SK-N-SH treated with all-trans-retinoic acid at 6 μM for 48 hours (cell line): ENCODE measurements around the gene CFH.

Experiments used
- ARNTL ChIP-seq: fragments of 450-650 bp; formaldehyde crosslinking; IDR thresholded peaks from 2 replicates; pipeline ENCODE4 v1.5.0; 2020; ENCODE audit warnings: low read depth, mild to moderate bottlenecking, moderate library complexity, borderline replicate concordance
- TOX ChIP-seq: fragments of 250-450 bp; sonication (Bioruptor Pico); IDR thresholded peaks from 2 replicates; pipeline ENCODE4 v1.8.0; 2021; ENCODE audit warnings: mild to moderate bottlenecking, moderate library complexity, borderline replicate concordance
- ZC3H10 ChIP-seq: fragments of 250-450 bp; sonication (Bioruptor Pico); IDR thresholded peaks from 2 replicates; pipeline ENCODE4 v1.5.1; 2021; ENCODE audit warnings: mild to moderate bottlenecking, moderate library complexity
- ZFP3 ChIP-seq: fragments of 250-450 bp; sonication (Bioruptor Pico); IDR thresholded peaks from 2 replicates; pipeline ENCODE4 v1.5.0; 2020; ENCODE audit warnings: mild to moderate bottlenecking, moderate library complexity
- ZFP30 ChIP-seq: fragments of 450-650 bp; formaldehyde crosslinking; IDR thresholded peaks from 2 replicates; pipeline ENCODE4 v1.5.0; 2022; ENCODE audit warnings: mild to moderate bottlenecking, moderate library complexity
- TF ChIP-seq, protein P1 (sequence below): fragments of 250-450 bp; sonication (Bioruptor Pico); IDR thresholded peaks from 2 replicates; pipeline ENCODE4 v1.8.0; 2020; ENCODE audit warnings: mild to moderate bottlenecking, moderate library complexity, borderline replicate concordance
- TF ChIP-seq, protein P2 (sequence below): fragments of 250-450 bp; sonication (Bioruptor Pico); IDR thresholded peaks from 2 replicates; pipeline ENCODE4 v1.5.1; 2021; ENCODE audit warnings: mild to moderate bottlenecking, moderate library complexity
- TF ChIP-seq, protein P3 (sequence below): fragments of 250-450 bp; sonication (Bioruptor Pico); IDR thresholded peaks from 2 replicates; pipeline ENCODE4 v1.5.1; 2020; ENCODE audit warnings: low read depth, mild to moderate bottlenecking, moderate library complexity

DNA sequence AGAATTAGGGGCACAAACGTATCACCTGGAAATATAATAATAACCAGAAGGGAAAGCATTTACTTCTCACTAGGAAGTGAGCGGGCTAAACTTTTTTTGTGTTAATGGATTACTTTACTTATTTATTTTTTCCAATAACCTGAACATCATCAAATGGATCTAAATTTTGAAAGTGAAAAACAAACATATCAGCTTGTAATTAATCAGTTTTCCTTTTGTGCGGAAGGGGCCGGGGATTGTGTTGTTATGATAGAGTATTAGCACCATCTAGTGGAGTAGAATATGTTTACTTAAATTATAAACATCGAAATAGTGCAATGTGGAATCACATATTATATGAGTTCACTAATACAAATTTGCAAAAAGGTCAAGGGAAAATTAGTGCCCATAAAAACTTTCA lies 9.0 kb downstream of the CFH start:
- TF ChIP-seq ZFP3 (CRISPR knock-in tag) (no peak), ZFP30 (CRISPR knock-in tag) (no peak), ARNTL (no peak), ZC3H10 (CRISPR knock-in tag) (no peak), TOX (CRISPR knock-in tag) (no peak)
- TF ChIP-seq, protein P1, sequence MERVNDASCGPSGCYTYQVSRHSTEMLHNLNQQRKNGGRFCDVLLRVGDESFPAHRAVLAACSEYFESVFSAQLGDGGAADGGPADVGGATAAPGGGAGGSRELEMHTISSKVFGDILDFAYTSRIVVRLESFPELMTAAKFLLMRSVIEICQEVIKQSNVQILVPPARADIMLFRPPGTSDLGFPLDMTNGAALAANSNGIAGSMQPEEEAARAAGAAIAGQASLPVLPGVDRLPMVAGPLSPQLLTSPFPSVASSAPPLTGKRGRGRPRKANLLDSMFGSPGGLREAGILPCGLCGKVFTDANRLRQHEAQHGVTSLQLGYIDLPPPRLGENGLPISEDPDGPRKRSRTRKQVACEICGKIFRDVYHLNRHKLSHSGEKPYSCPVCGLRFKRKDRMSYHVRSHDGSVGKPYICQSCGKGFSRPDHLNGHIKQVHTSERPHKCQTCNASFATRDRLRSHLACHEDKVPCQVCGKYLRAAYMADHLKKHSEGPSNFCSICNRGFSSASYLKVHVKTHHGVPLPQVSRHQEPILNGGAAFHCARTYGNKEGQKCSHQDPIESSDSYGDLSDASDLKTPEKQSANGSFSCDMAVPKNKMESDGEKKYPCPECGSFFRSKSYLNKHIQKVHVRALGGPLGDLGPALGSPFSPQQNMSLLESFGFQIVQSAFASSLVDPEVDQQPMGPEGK (CRISPR knock-in tag), result no peak
- TF ChIP-seq, protein P2, sequence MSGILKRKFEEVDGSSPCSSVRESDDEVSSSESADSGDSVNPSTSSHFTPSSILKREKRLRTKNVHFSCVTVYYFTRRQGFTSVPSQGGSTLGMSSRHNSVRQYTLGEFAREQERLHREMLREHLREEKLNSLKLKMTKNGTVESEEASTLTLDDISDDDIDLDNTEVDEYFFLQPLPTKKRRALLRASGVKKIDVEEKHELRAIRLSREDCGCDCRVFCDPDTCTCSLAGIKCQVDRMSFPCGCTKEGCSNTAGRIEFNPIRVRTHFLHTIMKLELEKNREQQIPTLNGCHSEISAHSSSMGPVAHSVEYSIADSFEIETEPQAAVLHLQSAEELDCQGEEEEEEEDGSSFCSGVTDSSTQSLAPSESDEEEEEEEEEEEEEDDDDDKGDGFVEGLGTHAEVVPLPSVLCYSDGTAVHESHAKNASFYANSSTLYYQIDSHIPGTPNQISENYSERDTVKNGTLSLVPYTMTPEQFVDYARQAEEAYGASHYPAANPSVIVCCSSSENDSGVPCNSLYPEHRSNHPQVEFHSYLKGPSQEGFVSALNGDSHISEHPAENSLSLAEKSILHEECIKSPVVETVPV (CRISPR knock-in tag), result no peak
- TF ChIP-seq, protein P3, sequence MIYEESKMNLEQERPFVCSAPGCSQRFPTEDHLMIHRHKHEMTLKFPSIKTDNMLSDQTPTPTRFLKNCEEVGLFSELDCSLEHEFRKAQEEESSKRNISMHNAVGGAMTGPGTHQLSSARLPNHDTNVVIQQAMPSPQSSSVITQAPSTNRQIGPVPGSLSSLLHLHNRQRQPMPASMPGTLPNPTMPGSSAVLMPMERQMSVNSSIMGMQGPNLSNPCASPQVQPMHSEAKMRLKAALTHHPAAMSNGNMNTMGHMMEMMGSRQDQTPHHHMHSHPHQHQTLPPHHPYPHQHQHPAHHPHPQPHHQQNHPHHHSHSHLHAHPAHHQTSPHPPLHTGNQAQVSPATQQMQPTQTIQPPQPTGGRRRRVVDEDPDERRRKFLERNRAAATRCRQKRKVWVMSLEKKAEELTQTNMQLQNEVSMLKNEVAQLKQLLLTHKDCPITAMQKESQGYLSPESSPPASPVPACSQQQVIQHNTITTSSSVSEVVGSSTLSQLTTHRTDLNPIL (CRISPR knock-in tag), result no peak
